ENCODE results near the gene RSL1D1. TPM values are rescaled to one million over a fixed set of nuclear protein-coding genes. Genes with fewer than 3 reads are reported as not detected.

RSL1D1 gene
- polyA plus RNA-seq, 12 donors: 197 to 394 (median 337) TPM; not detected in 1

Other genes starting within 250 kb of the RSL1D1 start
- gene SNN, start 183.1 kb downstream of the RSL1D1 start, polyA plus RNA-seq (ENCODE audit: insufficient read length in 12 of 12): 10 to 100 TPM in 11 of 12 donors, not detected in 1; 19.3 to 33.2 (median 23.8) TPM
- 10 to 100 TPM in 11 of 12 donors, not detected in 1; 12.4 to 28.6 (median 21.7) TPM for gene TXNDC11, start 108.7 kb downstream of the RSL1D1 start, polyA plus RNA-seq (ENCODE audit: insufficient read length in 12 of 12)
- 10 to 100 TPM in 11 of 12 donors, not detected in 1; 38.5 to 91.9 (median 50.7) TPM for gene ZC3H7A, start 54.3 kb downstream of the RSL1D1 start, polyA plus RNA-seq (ENCODE audit: insufficient read length in 12 of 12)
- 100 to 1,000 TPM in 2 of 12 donors, 10 to 100 TPM in 10; 77.7 to 110 (median 91.9) TPM for gene GSPT1, start 64.4 kb upstream of the RSL1D1 start, polyA plus RNA-seq (ENCODE audit: insufficient read length in 12 of 12)
- 1 to 10 TPM in 9 of 12 donors, under 1 TPM in 1, not detected in 2; 0.82 to 6.8 (median 2.9) TPM for gene NPIPB2, start 90.5 kb upstream of the RSL1D1 start, polyA plus RNA-seq (ENCODE audit: insufficient read length in 12 of 12)
- under 1 TPM in 2 of 12 donors, not detected in 10; 0.27 to 0.32 TPM for gene TNFRSF17, start 113.7 kb upstream of the RSL1D1 start, polyA plus RNA-seq (ENCODE audit: insufficient read length in 12 of 12)
- 10 to 100 TPM in 2 of 12 donors, 1 to 10 TPM in 9, not detected in 1; 7.0 to 17.5 (median 8.5) TPM for gene SNX29, start 125.2 kb upstream of the RSL1D1 start, polyA plus RNA-seq (ENCODE audit: insufficient read length in 12 of 12)